NB4 (cell line): ENCODE data around the gene SRPX2.

ENCODE experiments used
- DNase-seq: peaks from one replicate; pipeline ENCODE4 v3.0.0; 2010; ENCODE audit warnings: low read depth
- H3K4me3 ChIP-seq: one replicate; pipeline ENCODE4 v1.5.1; 2011; ENCODE audit warnings: mild to moderate bottlenecking, low read depth, low read length, moderate library complexity
- CTCF ChIP-seq: IDR thresholded peaks from one replicate; pipeline ENCODE4 v1.5.1; 2012; ENCODE audit warnings: low read depth, low read length
- MAX ChIP-seq: IDR thresholded peaks from 2 replicates; pipeline ENCODE4 v1.6.1; 2011; ENCODE audit warnings: low read depth, low read length
- MYC ChIP-seq: IDR thresholded peaks from 2 replicates; pipeline ENCODE4 v1.6.1; 2011; ENCODE audit warnings: low read depth, low read length
- POLR2A ChIP-seq: IDR thresholded peaks from 2 replicates; pipeline ENCODE4 v1.6.1; 2011; ENCODE audit warnings: mild to moderate bottlenecking; ENCODE audit not compliant: insufficient read length; ENCODE audit errors: extremely low read depth

SRPX2 gene

GRCh38 chrX:100674705-100675104 is 30.7 kb downstream of the SRPX2 start:
- no peak overlapping the region for H3K4me3 ChIP-seq
- no peak for TF ChIP-seq MYC
- TF ChIP-seq MAX = no peak
- TF ChIP-seq CTCF = no peak
- TF ChIP-seq POLR2A = no peak
- peak; percentile 15 for DNase-seq

- no peak overlapping the region for H3K4me3 ChIP-seq
- TF ChIP-seq MAX = no peak
- no peak for TF ChIP-seq CTCF
- no peak for TF ChIP-seq MYC
- TF ChIP-seq POLR2A = no peak
- no peak for DNase-seq
These were observed 33.7 kb downstream of the SRPX2 start for GRCh38 chrX:100677611-100678181.

- no peak overlapping the region for H3K4me3 ChIP-seq
- no peak for TF ChIP-seq POLR2A
- no peak for TF ChIP-seq CTCF
- no peak for TF ChIP-seq MAX
- no peak for TF ChIP-seq MYC
- no peak for DNase-seq
These were observed 36.8 kb downstream of the SRPX2 start for GRCh38 chrX:100680756-100681155.

- H3K4me3 ChIP-seq = no peak overlapping the region
- no peak for TF ChIP-seq MYC
- TF ChIP-seq CTCF = no peak
- no peak for TF ChIP-seq MAX
- no peak for TF ChIP-seq POLR2A
- no peak for DNase-seq
These were observed 37.6 kb downstream of the SRPX2 start for GRCh38 chrX:100681599-100681998.

- no peak overlapping the region for H3K4me3 ChIP-seq
- TF ChIP-seq CTCF (no peak), MAX (no peak), MYC (no peak), POLR2A (no peak)
These were observed 38.9 kb downstream of the SRPX2 start for GRCh38 chrX:100682939-100683338.

More at GRCh38 chrX:100682939-100683338, 38.9 kb downstream of the SRPX2 start:
- DNase-seq = no peak
